ENCODE measurements around the gene USP4. TPM values are rescaled to one million over a fixed set of nuclear protein-coding genes. Genes with fewer than 3 reads are reported as not detected.

USP4 gene
- total and polyA plus RNA-seq, 2 donors from 2014 or later, result 28.5 to 72.5 TPM

DNA sequence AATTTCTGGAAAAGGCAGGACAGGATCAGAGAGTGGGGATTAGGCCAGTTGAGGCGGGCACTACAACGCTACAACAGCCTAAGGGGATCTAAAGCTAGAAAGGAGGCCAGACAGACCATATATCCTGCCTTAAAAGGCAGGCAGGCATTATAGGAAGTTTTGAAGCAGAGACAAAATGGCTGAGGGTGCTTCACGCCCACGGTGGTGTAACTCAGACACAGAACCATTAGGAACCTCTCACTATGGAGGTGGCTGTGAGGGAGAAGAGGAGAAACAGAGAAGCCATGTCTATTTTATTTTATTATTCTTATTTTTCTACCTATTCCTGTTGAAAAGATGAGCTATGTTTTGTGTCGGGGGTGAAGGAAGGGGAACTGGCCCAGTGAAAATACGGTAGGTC, 2.1 kb upstream of the USP4 start:
- TF ChIP-seq, protein P1, sequence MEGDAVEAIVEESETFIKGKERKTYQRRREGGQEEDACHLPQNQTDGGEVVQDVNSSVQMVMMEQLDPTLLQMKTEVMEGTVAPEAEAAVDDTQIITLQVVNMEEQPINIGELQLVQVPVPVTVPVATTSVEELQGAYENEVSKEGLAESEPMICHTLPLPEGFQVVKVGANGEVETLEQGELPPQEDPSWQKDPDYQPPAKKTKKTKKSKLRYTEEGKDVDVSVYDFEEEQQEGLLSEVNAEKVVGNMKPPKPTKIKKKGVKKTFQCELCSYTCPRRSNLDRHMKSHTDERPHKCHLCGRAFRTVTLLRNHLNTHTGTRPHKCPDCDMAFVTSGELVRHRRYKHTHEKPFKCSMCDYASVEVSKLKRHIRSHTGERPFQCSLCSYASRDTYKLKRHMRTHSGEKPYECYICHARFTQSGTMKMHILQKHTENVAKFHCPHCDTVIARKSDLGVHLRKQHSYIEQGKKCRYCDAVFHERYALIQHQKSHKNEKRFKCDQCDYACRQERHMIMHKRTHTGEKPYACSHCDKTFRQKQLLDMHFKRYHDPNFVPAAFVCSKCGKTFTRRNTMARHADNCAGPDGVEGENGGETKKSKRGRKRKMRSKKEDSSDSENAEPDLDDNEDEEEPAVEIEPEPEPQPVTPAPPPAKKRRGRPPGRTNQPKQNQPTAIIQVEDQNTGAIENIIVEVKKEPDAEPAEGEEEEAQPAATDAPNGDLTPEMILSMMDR (IDR thresholded peaks at IDR 0.05; ENCODE audit: borderline replicate concordance, extremely low read depth, insufficient read depth), result no peak
- no peak for DNase-seq
- no peaks in the 10 kb centered on the region for H3K27me3 ChIP-seq (ENCODE audit: control insufficient read depth, insufficient read depth, low read length)
- no peaks in the 10 kb centered on the region for H3K9me3 ChIP-seq (ENCODE audit: control insufficient read depth in 2 of 3, insufficient read depth in 1 of 3, low read length in 3 of 3)
- intact Hi-C loops (cut with DNase I), result no loop called here
- no peak for FAIRE-seq
- H3K36me3 ChIP-seq (ENCODE audit: control insufficient read depth in 2 of 3, insufficient read depth in 3 of 3, low read length in 3 of 3), result no peaks in the 10 kb centered on the region
- no peak overlapping the region for H3K9ac ChIP-seq (ENCODE audit: low read length in 3 of 3)
- H3K4me3 ChIP-seq (ENCODE audit: low read length in 3 of 3), result no peak overlapping the region
- H3K27ac ChIP-seq (ENCODE audit: low read depth in 2 of 2, low read length in 2 of 2), result no peak overlapping the region
- H3K4me1 ChIP-seq (ENCODE audit: control insufficient read depth in 2 of 3, insufficient read depth in 2 of 3, low read depth in 1 of 3, low read length in 3 of 3), result peaks cover 0 to 8% (median 6%) of the 10 kb centered on the region in 3 donors

DNA sequence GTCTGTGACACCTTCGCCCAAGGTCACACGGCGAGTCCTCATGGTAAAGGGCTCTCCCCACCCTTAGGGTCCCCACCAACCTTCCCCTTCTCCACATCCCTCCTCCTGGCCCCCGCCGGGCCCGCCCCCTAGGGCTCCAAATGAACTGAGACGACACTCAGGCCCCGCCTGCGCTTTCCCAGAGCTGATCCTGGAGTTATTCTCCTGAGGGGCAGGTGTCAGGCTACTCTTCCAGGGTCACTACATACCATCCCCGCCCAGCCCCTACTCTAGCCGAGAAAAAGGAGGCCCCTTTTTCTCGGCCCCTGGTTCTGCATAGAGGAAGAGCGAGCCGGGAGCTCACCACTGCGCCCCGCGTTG, 292 bp downstream of the USP4 start:
- H3K9me3 ChIP-seq (ENCODE audit: control insufficient read depth in 2 of 3, insufficient read depth in 1 of 3, low read length in 3 of 3), result no peaks in the 10 kb centered on the region
- H3K9ac ChIP-seq (ENCODE audit: low read length in 3 of 3), result peak overlapping the region; percentile 43 to 70 (median 69)
- H3K27ac ChIP-seq (ENCODE audit: low read depth in 2 of 2, low read length in 2 of 2), result peak overlapping the region; percentile 96 to 99
- DNase-seq, result no peak
- intact Hi-C loops (cut with DNase I), result no loop called here
- TF ChIP-seq, protein P1 (IDR thresholded peaks at IDR 0.05; ENCODE audit: borderline replicate concordance, extremely low read depth, insufficient read depth), result no peak
- no peaks in the 10 kb centered on the region for H3K27me3 ChIP-seq (ENCODE audit: control insufficient read depth, insufficient read depth, low read length)
- peaks cover 0 to 8% (median 6%) of the 10 kb centered on the region in 3 donors for H3K4me1 ChIP-seq (ENCODE audit: control insufficient read depth in 2 of 3, insufficient read depth in 2 of 3, low read depth in 1 of 3, low read length in 3 of 3)
- H3K4me3 ChIP-seq (ENCODE audit: low read length in 3 of 3), result peak overlapping the region; percentile 77 to 91 (median 80)
- FAIRE-seq, result no peak
- H3K36me3 ChIP-seq (ENCODE audit: control insufficient read depth in 2 of 3, insufficient read depth in 3 of 3, low read length in 3 of 3), result peaks cover 0 to 6% (median 0%) of the 10 kb centered on the region in 3 donors

DNA sequence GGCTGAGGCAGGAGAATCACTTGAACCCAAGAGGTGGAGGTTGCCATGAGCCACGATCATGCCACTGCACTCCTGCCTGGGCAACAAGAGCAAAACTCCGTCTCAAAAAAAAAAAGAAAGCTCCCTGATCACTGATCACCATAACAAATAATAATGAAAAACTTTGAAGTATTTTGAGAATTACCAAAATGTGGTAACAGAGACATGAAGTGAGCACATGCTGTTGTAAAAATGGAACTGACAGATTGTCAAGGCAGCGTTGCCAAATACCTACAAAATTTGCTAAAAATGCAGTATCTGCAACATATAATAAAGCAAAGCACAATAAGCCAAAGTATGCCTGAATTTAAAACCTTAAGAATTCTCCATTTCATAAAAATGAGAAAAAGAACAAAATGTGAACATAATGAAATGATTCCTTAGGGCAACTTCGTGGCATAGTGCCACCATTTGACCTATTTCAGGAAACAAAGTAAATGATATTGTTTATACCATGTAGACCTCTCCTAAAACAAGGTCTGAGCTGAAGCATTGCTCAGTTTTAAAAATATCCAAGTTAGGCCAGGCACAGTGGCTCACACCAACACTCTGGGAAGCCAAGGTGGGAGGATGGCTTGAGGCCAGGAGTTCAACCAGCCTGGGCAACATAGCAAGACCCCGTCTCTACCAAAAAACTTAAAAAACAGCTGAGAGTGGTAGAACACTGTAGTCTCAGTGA, 5.8 kb downstream of the USP4 start:
- intact Hi-C loops (cut with DNase I), result no loop called here
- peaks cover 6 to 21% (median 15%) of the 10 kb centered on the region in 3 donors for H3K36me3 ChIP-seq (ENCODE audit: control insufficient read depth in 2 of 3, insufficient read depth in 3 of 3, low read length in 3 of 3)
- no peaks in the 10 kb centered on the region for H3K4me1 ChIP-seq (ENCODE audit: control insufficient read depth in 2 of 3, insufficient read depth in 2 of 3, low read depth in 1 of 3, low read length in 3 of 3)
- TF ChIP-seq, protein P1 (IDR thresholded peaks at IDR 0.05; ENCODE audit: borderline replicate concordance, extremely low read depth, insufficient read depth), result no peak
- H3K27me3 ChIP-seq (ENCODE audit: control insufficient read depth, insufficient read depth, low read length), result no peaks in the 10 kb centered on the region
- H3K4me3 ChIP-seq (ENCODE audit: low read length in 3 of 3), result no peak overlapping the region
- no peaks in the 10 kb centered on the region for H3K9me3 ChIP-seq (ENCODE audit: control insufficient read depth in 2 of 3, insufficient read depth in 1 of 3, low read length in 3 of 3)
- FAIRE-seq (no peak), DNase-seq (no peak)
- no peak overlapping the region for H3K27ac ChIP-seq (ENCODE audit: low read depth in 2 of 2, low read length in 2 of 2)
- no peak overlapping the region for H3K9ac ChIP-seq (ENCODE audit: low read length in 3 of 3)
